ENCODE measurements around the gene HYI. TPM values are rescaled to one million over a fixed set of nuclear protein-coding genes. Genes with fewer than 3 reads are reported as not detected.

Gene HYI
- total and polyA plus RNA-seq, 2 of the 8 experiments (the other 6 are each of a cell fraction or from before 2014, with no cell fraction given): 14.4 to 17.7 TPM

DNA sequence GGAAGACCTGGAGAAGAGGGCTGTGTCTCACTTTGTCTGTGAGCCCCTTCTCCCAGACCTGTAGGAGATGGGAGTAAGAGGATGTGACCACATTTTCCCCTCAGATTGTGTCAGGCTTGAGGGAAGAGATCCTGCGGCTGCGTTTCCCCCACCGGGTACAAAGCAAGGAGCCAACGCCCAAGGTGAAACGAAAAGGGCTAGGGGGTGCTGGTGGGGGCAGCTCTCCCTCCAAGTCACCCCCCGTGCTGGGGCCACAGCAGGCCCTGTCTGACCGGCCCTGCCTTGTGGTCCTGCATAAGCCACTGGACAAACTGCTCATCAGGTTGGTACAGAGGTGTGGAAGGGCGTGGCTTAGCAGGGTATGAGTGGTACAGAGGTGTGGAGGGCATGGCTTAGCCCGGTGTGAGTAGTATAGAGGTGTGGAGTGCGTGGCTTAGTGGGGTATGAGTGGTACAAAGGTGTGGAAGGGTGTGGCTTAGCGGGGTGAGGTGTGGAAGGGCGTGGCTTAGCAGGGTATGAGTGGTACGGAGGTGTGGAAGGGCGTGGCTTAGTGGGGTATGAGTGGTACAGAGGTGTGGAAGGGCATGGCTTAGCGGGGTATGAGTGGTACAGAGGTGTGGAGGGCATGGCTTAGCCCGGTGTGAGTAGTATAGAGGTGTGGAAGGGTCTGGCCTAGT, 30.6 kb downstream of the HYI start:
- ChIA-PET CTCF (ENCODE audit: partially characterized antibody) (interaction anchor here (0.6 to 3.8 kb wide), 3 partner anchors 8 to 68 kb away, joined by 3 to 16 read pairs (median 3); no protein-coding TSS in a partner anchor), POLR2A (ENCODE audit: partially characterized antibody) (interaction anchor here (1.5 kb wide), 1 partner anchor 10 kb away, joined by 3 read pairs; no protein-coding TSS in a partner anchor)
- H2BK12ac ChIP-seq (ENCODE audit: low read depth, low read length): peak overlapping the region; percentile 84; the same call in 1 of the 2 replicates
- H2AFZ ChIP-seq (ENCODE audit: low read length): no peak overlapping the region
- H4K20me1 ChIP-seq (replicated peaks in 1 of 2; ENCODE audit: control insufficient read depth in 1 of 2, insufficient read depth in 2 of 2, low read length in 2 of 2): peaks cover 0 to 2% of the 10 kb centered on the region in 2 experiments
- peaks cover 0 to 8% (median 5%) of the 10 kb centered on the region in 4 experiments; a peak in 6 of 7 replicates for H3K4me1 ChIP-seq (replicated peaks in 1 of 4; ENCODE audit: control insufficient read depth in 3 of 4, insufficient read depth in 4 of 4, low read length in 3 of 4)
- DNase-seq (ENCODE audit: low read depth in 1 of 2, low spot score in 2 of 2) (no peak), FAIRE-seq (no peak)
- H3K27ac ChIP-seq (ENCODE audit: low read depth, low read length): no peak overlapping the region
- no peak overlapping the region for H3K4me2 ChIP-seq (ENCODE audit: insufficient read depth in 1 of 2, low read depth in 2 of 2, low read length in 2 of 2)
- 0 out of 2 replicates have a peak overlapping the region, but pooled peaks have one; percentile 39 for H2AK5ac ChIP-seq (ENCODE audit: low read depth, low read length)
- H3K79me1 ChIP-seq (ENCODE audit: low read depth, low read length): no peaks in the 10 kb centered on the region
- WGBS, 2 experiments (ENCODE audit: extremely low coverage in 1 of 2, insufficient coverage in 1 of 2, insufficient read length in 1 of 2, insufficient replicate concordance in 2 of 2, low coverage in 1 of 2, low lambda C conversion rate in 2 of 2, missing lambda C conversion rate in 1 of 2): 88% methylated on average over 16 of the region's 16 CpGs; no CpG with 5 or more reads in 1 of the 2 experiments
- no peak overlapping the region for H2BK20ac ChIP-seq (ENCODE audit: low read length)
- no peak overlapping the region for H4K8ac ChIP-seq (ENCODE audit: extremely low read depth, insufficient read depth, low read length)
- H3K18ac ChIP-seq (ENCODE audit: extremely low read depth, low read length): no peak overlapping the region
- no peaks in the 10 kb centered on the region for H3K27me3 ChIP-seq (replicated peaks in 1 of 4; ENCODE audit: control insufficient read depth in 3 of 4, extremely low read depth in 1 of 4, insufficient read depth in 3 of 4, low read length in 3 of 4)
- H3K4ac ChIP-seq (replicated peaks; ENCODE audit: insufficient read length, low read depth, low read length): no peak overlapping the region
- H2BK15ac ChIP-seq (ENCODE audit: low read length): no peak overlapping the region
- no peak overlapping the region for H3K56ac ChIP-seq (replicated peaks; ENCODE audit: insufficient read length, low read depth, low read length)
- no peak overlapping the region for H2BK120ac ChIP-seq (replicated peaks; ENCODE audit: low read depth, low read length)
- H3K36me3 ChIP-seq (ENCODE audit: control insufficient read depth in 2 of 4, insufficient read depth in 4 of 4, low read length in 3 of 4): peaks cover 5 to 39% (median 29%) of the 10 kb centered on the region in 4 experiments; a peak in 6 of 8 replicates
- no peaks in the 10 kb centered on the region for H3K9me3 ChIP-seq (ENCODE audit: insufficient read depth in 2 of 2, low read depth in 1 of 2, low read length in 1 of 2)
- no peak overlapping the region for H2BK5ac ChIP-seq (ENCODE audit: low read depth, low read length)
- peaks cover 2% of the 10 kb centered on the region; the same call in 1 of the 2 replicates for H3K23me2 ChIP-seq (ENCODE audit: low read depth, low read length)
- no peak overlapping the region for H3K23ac ChIP-seq (ENCODE audit: insufficient read length)
- H4K5ac ChIP-seq (ENCODE audit: insufficient read length, low read depth, low read length): no peak overlapping the region
- H4K91ac ChIP-seq (replicated peaks; ENCODE audit: insufficient read length, low read length): no peak overlapping the region
- no peak overlapping the region for H3K4me3 ChIP-seq (ENCODE audit: extremely low read depth in 1 of 4, insufficient read depth in 2 of 4, low read depth in 3 of 4, low read length in 4 of 4)
- H3K79me2 ChIP-seq (ENCODE audit: control insufficient read depth in 1 of 2, insufficient read depth in 2 of 2, low read length in 2 of 2): no peaks in the 10 kb centered on the region
- H3K14ac ChIP-seq (ENCODE audit: insufficient read length): no peak overlapping the region
- H3K9ac ChIP-seq (replicated peaks in 1 of 4; ENCODE audit: extremely low read depth in 1 of 4, low read depth in 3 of 4, low read length in 3 of 4): no peak overlapping the region
- TF ChIP-seq CREB1 (IDR thresholded peaks at IDR 0.05): no peak
- TF ChIP-seq SP2 (IDR thresholded peaks at IDR 0.05; ENCODE audit: low read length): no peak
- TF ChIP-seq, protein P1, sequence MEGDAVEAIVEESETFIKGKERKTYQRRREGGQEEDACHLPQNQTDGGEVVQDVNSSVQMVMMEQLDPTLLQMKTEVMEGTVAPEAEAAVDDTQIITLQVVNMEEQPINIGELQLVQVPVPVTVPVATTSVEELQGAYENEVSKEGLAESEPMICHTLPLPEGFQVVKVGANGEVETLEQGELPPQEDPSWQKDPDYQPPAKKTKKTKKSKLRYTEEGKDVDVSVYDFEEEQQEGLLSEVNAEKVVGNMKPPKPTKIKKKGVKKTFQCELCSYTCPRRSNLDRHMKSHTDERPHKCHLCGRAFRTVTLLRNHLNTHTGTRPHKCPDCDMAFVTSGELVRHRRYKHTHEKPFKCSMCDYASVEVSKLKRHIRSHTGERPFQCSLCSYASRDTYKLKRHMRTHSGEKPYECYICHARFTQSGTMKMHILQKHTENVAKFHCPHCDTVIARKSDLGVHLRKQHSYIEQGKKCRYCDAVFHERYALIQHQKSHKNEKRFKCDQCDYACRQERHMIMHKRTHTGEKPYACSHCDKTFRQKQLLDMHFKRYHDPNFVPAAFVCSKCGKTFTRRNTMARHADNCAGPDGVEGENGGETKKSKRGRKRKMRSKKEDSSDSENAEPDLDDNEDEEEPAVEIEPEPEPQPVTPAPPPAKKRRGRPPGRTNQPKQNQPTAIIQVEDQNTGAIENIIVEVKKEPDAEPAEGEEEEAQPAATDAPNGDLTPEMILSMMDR (IDR thresholded peaks at IDR 0.05; ENCODE audit: control extremely low read depth in 1 of 3, insufficient read depth in 1 of 3, low read depth in 1 of 3, low read length in 3 of 3): no peak
- TF ChIP-seq SIN3A (conservative IDR thresholded peaks at IDR 0.05 in 1 of 2, IDR thresholded peaks at IDR 0.05 in 1 of 2; ENCODE audit: low read depth in 1 of 2, low read length in 2 of 2): no peak
- TF ChIP-seq, protein P2, sequence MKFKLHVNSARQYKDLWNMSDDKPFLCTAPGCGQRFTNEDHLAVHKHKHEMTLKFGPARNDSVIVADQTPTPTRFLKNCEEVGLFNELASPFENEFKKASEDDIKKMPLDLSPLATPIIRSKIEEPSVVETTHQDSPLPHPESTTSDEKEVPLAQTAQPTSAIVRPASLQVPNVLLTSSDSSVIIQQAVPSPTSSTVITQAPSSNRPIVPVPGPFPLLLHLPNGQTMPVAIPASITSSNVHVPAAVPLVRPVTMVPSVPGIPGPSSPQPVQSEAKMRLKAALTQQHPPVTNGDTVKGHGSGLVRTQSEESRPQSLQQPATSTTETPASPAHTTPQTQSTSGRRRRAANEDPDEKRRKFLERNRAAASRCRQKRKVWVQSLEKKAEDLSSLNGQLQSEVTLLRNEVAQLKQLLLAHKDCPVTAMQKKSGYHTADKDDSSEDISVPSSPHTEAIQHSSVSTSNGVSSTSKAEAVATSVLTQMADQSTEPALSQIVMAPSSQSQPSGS (IDR thresholded peaks at IDR 0.05; ENCODE audit: low read length): no peak
- no peak for TF ChIP-seq TBP (IDR thresholded peaks at IDR 0.05; ENCODE audit: low read depth, low read length)
- no peak for TF ChIP-seq SP4 (IDR thresholded peaks at IDR 0.05; ENCODE audit: low read length)
- TF ChIP-seq TCF12 (IDR thresholded peaks at IDR 0.05; ENCODE audit: low read depth, low read length): no peak
